HepG2 (cell line): ENCODE results near the gene ARHGAP26. TPM values are rescaled to one million over a fixed set of nuclear protein-coding genes. Genes with fewer than 3 reads are reported as not detected.

Experiments
- BHLHE40 ChIP-seq: IDR thresholded peaks from 2 replicates; pipeline ENCODE4 v1.6.1; 2011; ENCODE audit warnings: low read length, improper control_type of control experiment
- HMGA1 ChIP-seq: sonication (generic); formaldehyde crosslinking; conservative IDR thresholded peaks from 2 replicates; pipeline ENCODE4 v1.4.0; 2020; ENCODE audit warnings: missing genetic modification reagents
- KDM6A ChIP-seq: IDR thresholded peaks from 2 replicates; pipeline ENCODE4 v1.6.1; 2016; ENCODE audit warnings: low read depth
- KLF15 ChIP-seq: sonication (generic); formaldehyde crosslinking; IDR thresholded peaks from 2 replicates; pipeline ENCODE4 v1.8.1; 2023; ENCODE audit warnings: borderline replicate concordance, mild to moderate bottlenecking, inconsistent platforms, missing genetic modification reagents, mixed read lengths
- PHF20 ChIP-seq: sonication (generic); formaldehyde crosslinking; IDR thresholded peaks from 2 replicates; pipeline ENCODE4 v1.5.0; 2020; ENCODE audit warnings: mild to moderate bottlenecking, missing genetic modification reagents
- SP140L ChIP-seq: sonication (generic); formaldehyde crosslinking; IDR thresholded peaks from 2 replicates; pipeline ENCODE4 v1.4.0; 2020; ENCODE audit warnings: missing genetic modification reagents, borderline replicate concordance
- U2AF1 ChIP-seq: fragments of 200-400 bp; formaldehyde crosslinking; optimal IDR thresholded peaks from 2 replicates; pipeline ENCODE3; 2017; ENCODE audit warnings: mild to moderate bottlenecking, low read depth, low read length
- ZMAT3 ChIP-seq: sonication (generic); formaldehyde crosslinking; conservative IDR thresholded peaks from 2 replicates; pipeline ENCODE4 v1.7.0; 2021; ENCODE audit warnings: missing genetic modification reagents
- ZNF468 ChIP-seq: sonication (generic); formaldehyde crosslinking; IDR thresholded peaks from 2 replicates; pipeline ENCODE4 v1.8.0; 2022; ENCODE audit warnings: mild to moderate bottlenecking, moderate library complexity, missing genetic modification reagents
- ZNF883 ChIP-seq: sonication (generic); formaldehyde crosslinking; IDR thresholded peaks from 2 replicates; pipeline ENCODE4 v1.5.1; 2020; ENCODE audit warnings: mild to moderate bottlenecking, missing genetic modification reagents; ENCODE audit errors: not compliant biosample characterization
- polyA plus RNA-seq, 8 experiments: library from polyadenylated mRNA; depleted of rRNA in 3 of 8; stranded (reverse) in 7 of 8; unstranded in 1 of 8; fragments of >200 nt; fragmentation: Illumina TruSeq in 4 of 8; extraction: Trizol in 4 of 8; gene quantifications; 2 replicates each; pipeline versions ENCODE4 v1.2.1 to v1.2.3, GENCODE V29; 2011 to 2016; ENCODE audit warnings: low read depth in 4 of 8, missing spikeins in 1 of 8, mixed read lengths in 1 of 8; ENCODE audit not compliant: insufficient read depth in 1 of 8
- total RNA-seq, 5 experiments: library from RNA; depleted of rRNA; stranded (reverse); fragments of >200 nt; fragmentation: Illumina TruSeq; extraction: Trizol; gene quantifications; 2 replicates each; pipeline ENCODE4 v1.2.3, GENCODE V29; 2016; ENCODE audit warnings: low read depth in 1 of 5
- TF ChIP-seq, protein P1 (sequence below): sonication (generic); formaldehyde crosslinking; IDR thresholded peaks from 2 replicates; pipeline ENCODE4 v1.8.1; 2022; ENCODE audit warnings: low read depth, mild to moderate bottlenecking, missing genetic modification reagents
- TF ChIP-seq, protein P2 (sequence below): sonication (generic); formaldehyde crosslinking; IDR thresholded peaks from 2 replicates; pipeline ENCODE4 v1.8.1; 2023; ENCODE audit warnings: missing genetic modification reagents, mild to moderate bottlenecking, borderline replicate concordance
- TF ChIP-seq, protein P3 (sequence below): IDR thresholded peaks from 2 replicates; pipeline ENCODE4 v1.6.1; 2012; ENCODE audit warnings: low read depth, low read length, improper control_type of control experiment
- TF ChIP-seq, protein P4 (sequence below): sonication (generic); IDR thresholded peaks from 2 replicates; pipeline ENCODE4 v1.6.1; 2016; ENCODE audit warnings: low read depth, borderline replicate concordance
- TF ChIP-seq, protein P5 (sequence below): sonication (generic); formaldehyde crosslinking; IDR thresholded peaks from 2 replicates; pipeline ENCODE4 v1.5.0; 2020; ENCODE audit warnings: missing genetic modification reagents, mild to moderate bottlenecking, borderline replicate concordance
- TF ChIP-seq, protein P6 (sequence below): sonication (generic); formaldehyde crosslinking; IDR thresholded peaks from 2 replicates; pipeline ENCODE4 v1.4.0; 2020; ENCODE audit warnings: mild to moderate bottlenecking, missing genetic modification reagents
- TF ChIP-seq, protein P7 (sequence below): IDR thresholded peaks from 2 replicates; pipeline ENCODE4 v1.4.0; 2020; ENCODE audit warnings: mild to moderate bottlenecking, missing genetic modification reagents

Gene ARHGAP26
- total and polyA plus RNA-seq, 2 of the 13 experiments (the other 11 are each of a cell fraction or from before 2014, with no cell fraction given): 9.6 to 18.2 TPM

DNA sequence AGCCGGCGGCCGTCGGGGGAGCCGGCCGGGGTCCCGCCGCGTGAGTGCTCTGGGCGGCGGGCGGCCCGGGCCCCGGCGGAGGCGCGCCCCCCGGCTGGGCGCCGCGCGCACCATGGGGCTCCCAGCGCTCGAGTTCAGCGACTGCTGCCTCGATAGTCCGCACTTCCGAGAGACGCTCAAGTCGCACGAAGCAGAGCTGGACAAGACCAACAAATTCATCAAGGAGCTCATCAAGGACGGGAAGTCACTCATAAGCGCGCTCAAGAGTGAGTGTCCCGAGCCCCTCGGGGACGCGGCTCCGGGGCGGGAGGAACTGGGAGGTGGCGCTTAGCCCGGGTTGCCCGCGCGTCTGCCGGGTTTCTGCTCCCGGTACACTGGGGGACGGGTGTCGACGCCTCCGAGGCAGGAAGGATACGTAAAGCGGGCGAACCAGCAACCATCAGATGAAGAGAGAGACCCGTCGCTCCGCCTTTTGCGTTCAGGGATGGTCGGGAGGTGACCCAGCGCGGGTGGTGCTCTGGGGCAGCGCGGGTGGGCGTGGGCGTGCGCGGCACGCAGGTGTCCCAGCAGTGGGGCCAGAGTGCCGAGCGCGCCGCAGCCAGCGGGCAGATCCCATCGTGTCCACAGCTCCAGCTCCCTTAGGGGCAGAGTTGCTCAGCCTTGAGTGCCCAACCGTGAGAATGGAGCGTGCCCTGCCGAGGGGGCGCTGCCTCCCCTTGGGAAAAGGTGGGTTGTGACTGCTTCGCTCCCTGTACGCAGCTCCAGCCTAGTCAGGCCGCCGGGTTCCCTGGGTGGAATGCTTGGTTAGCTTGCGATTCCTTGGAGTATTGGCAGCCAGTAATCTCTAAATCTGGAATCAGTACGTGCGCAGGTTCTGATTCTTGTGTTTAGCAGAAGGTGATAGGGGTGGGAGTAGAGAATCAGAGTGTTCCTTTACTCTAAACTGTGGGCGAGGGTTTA lies 753 bp downstream of the ARHGAP26 start (continued):
- TF ChIP-seq, protein P1, sequence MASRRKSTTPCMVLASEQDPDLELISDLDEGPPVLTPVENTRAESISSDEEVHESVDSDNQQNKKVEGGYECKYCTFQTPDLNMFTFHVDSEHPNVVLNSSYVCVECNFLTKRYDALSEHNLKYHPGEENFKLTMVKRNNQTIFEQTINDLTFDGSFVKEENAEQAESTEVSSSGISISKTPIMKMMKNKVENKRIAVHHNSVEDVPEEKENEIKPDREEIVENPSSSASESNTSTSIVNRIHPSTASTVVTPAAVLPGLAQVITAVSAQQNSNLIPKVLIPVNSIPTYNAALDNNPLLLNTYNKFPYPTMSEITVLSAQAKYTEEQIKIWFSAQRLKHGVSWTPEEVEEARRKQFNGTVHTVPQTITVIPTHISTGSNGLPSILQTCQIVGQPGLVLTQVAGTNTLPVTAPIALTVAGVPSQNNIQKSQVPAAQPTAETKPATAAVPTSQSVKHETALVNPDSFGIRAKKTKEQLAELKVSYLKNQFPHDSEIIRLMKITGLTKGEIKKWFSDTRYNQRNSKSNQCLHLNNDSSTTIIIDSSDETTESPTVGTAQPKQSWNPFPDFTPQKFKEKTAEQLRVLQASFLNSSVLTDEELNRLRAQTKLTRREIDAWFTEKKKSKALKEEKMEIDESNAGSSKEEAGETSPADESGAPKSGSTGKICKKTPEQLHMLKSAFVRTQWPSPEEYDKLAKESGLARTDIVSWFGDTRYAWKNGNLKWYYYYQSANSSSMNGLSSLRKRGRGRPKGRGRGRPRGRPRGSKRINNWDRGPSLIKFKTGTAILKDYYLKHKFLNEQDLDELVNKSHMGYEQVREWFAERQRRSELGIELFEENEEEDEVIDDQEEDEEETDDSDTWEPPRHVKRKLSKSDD (CRISPR knock-in tag): no peak
- TF ChIP-seq, protein P2, sequence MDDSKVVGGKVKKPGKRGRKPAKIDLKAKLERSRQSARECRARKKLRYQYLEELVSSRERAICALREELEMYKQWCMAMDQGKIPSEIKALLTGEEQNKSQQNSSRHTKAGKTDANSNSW (CRISPR knock-in tag): 0 out of 2 replicates have a peak, but pooled peaks have one; percentile 21
- no peak for TF ChIP-seq BHLHE40
- no peak for TF ChIP-seq KLF15
- TF ChIP-seq, protein P3, sequence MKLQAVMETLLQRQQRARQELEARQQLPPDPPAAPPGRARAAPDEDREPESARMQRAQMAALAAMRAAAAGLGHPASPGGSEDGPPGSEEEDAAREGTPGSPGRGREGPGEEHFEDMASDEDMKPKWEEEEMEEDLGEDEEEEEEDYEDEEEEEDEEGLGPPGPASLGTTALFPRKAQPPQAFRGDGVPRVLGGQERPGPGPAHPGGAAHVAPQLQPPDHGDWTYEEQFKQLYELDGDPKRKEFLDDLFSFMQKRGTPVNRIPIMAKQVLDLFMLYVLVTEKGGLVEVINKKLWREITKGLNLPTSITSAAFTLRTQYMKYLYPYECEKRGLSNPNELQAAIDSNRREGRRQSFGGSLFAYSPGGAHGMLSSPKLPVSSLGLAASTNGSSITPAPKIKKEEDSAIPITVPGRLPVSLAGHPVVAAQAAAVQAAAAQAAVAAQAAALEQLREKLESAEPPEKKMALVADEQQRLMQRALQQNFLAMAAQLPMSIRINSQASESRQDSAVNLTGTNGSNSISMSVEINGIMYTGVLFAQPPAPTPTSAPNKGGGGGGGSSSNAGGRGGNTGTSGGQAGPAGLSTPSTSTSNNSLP: no peak
- TF ChIP-seq, protein P4, sequence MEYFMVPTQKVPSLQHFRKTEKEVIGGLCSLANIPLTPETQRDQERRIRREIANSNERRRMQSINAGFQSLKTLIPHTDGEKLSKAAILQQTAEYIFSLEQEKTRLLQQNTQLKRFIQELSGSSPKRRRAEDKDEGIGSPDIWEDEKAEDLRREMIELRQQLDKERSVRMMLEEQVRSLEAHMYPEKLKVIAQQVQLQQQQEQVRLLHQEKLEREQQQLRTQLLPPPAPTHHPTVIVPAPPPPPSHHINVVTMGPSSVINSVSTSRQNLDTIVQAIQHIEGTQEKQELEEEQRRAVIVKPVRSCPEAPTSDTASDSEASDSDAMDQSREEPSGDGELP: no peak
- TF ChIP-seq ZMAT3: peak; percentile 47; the same call in 1 of the 2 replicates
- TF ChIP-seq SP140L: no peak
- TF ChIP-seq U2AF1: no peak
- TF ChIP-seq PHF20 (CRISPR knock-in tag): 0 out of 2 replicates have a peak, but pooled peaks have one; percentile 25
- TF ChIP-seq, protein P5, sequence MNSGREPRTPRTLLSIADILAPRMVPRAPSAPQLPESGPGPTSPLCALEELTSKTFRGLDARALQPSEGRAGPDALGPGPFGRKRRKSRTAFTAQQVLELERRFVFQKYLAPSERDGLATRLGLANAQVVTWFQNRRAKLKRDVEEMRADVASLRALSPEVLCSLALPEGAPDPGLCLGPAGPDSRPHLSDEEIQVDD (CRISPR knock-in tag): no peak
- TF ChIP-seq, protein P6, sequence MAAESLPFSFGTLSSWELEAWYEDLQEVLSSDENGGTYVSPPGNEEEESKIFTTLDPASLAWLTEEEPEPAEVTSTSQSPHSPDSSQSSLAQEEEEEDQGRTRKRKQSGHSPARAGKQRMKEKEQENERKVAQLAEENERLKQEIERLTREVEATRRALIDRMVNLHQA (CRISPR knock-in tag): no peak
- TF ChIP-seq, protein P7, sequence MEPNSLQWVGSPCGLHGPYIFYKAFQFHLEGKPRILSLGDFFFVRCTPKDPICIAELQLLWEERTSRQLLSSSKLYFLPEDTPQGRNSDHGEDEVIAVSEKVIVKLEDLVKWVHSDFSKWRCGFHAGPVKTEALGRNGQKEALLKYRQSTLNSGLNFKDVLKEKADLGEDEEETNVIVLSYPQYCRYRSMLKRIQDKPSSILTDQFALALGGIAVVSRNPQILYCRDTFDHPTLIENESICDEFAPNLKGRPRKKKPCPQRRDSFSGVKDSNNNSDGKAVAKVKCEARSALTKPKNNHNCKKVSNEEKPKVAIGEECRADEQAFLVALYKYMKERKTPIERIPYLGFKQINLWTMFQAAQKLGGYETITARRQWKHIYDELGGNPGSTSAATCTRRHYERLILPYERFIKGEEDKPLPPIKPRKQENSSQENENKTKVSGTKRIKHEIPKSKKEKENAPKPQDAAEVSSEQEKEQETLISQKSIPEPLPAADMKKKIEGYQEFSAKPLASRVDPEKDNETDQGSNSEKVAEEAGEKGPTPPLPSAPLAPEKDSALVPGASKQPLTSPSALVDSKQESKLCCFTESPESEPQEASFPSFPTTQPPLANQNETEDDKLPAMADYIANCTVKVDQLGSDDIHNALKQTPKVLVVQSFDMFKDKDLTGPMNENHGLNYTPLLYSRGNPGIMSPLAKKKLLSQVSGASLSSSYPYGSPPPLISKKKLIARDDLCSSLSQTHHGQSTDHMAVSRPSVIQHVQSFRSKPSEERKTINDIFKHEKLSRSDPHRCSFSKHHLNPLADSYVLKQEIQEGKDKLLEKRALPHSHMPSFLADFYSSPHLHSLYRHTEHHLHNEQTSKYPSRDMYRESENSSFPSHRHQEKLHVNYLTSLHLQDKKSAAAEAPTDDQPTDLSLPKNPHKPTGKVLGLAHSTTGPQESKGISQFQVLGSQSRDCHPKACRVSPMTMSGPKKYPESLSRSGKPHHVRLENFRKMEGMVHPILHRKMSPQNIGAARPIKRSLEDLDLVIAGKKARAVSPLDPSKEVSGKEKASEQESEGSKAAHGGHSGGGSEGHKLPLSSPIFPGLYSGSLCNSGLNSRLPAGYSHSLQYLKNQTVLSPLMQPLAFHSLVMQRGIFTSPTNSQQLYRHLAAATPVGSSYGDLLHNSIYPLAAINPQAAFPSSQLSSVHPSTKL: peak; percentile 69
- no peak for TF ChIP-seq HMGA1 (CRISPR knock-in tag)
- TF ChIP-seq ZNF883 (CRISPR knock-in tag): peak; percentile 77
- no peak for TF ChIP-seq ZNF468
- TF ChIP-seq KDM6A (CRISPR knock-in tag): no peak
